Dendritic cell treated with granulocyte-macrophage colony-stimulating factor and Interleukin-4, amounts not matched to agents 40 ng/mL and 50 ng/mL, for 4 days (primary cell): Measurements from ENCODE around the gene ACSL1.

ENCODE experiments used
- H3K27ac Mint-ChIP-seq: one replicate; pipeline ENCODE4 v1.8.0; 2022; ENCODE audit warnings: mild to moderate bottlenecking, mixed read lengths
- H3K27me3 Mint-ChIP-seq: one replicate; pipeline ENCODE4 v1.8.0; 2022; ENCODE audit warnings: mild to moderate bottlenecking, mixed read lengths
- H3K36me3 Mint-ChIP-seq: one replicate; pipeline ENCODE4 v1.8.0; 2022; ENCODE audit warnings: low read depth, mixed read lengths
- H3K4me1 Mint-ChIP-seq: one replicate; pipeline ENCODE4 v1.8.0; 2022; ENCODE audit warnings: low read depth, mixed read lengths
- H3K4me3 Mint-ChIP-seq: one replicate; pipeline ENCODE4 v1.8.0; 2022; ENCODE audit warnings: mild to moderate bottlenecking, moderate library complexity, mixed read lengths
- H3K9me3 Mint-ChIP-seq: one replicate; pipeline ENCODE4 v1.8.0; 2022; ENCODE audit warnings: mixed read lengths
- intact Hi-C: fragments of 100-400 bp; cut with micrococcal nuclease; formaldehyde crosslinking; loops from one replicate; pipeline ENCODE4 v1.15.0; 2022

ACSL1 gene

DNA sequence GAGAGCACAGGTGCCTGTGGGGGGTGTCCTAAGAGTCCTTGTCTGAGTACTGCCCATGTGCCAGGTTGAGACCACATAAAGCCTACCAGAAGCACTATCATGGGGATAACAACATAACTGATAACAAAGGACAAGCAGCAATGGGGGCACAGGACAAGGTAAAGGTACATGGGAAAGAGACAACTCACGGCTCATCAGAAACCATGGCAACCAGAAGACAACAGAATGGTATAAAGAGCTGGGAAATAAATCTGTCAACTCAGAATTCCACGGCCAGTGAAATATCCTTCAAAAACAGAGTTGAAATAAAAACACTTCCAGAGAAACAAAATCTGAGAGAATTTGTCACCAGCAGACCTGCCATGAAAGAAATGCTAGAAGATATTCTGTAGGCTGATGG is 111.9 kb downstream of the ACSL1 start:
- Mint-ChIP-seq H3K36me3 (peaks cover 17% of the 10 kb centered on the region), H3K9me3 (no peaks in the 10 kb centered on the region), H3K27ac (no peak overlapping the region), H3K27me3 (no peaks in the 10 kb centered on the region), H3K4me3 (no peak overlapping the region), H3K4me1 (peaks cover 5% of the 10 kb centered on the region)
- intact Hi-C loops: no loop called here

DNA sequence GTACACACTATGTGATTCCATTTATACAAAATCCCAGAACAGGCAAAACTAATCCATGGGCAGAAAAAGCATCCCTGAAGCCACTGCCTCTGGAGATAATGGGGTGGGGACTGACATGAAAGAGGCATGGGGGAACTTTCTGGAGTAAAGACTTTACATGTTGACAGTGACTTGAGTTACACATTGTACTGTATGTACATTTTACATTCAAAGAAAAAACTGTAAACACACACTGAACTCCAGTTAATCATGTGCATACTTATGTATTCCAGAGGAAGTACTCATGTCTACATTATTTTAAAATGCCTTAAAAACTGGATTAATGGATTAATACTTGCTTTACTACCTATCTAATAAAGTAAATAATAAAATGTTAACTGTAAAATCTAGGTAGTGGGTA is 113.4 kb downstream of the ACSL1 start:
- intact Hi-C loops: no loop called here
- H3K4me3 Mint-ChIP-seq: no peak overlapping the region
- no peaks in the 10 kb centered on the region for H3K9me3 Mint-ChIP-seq
- H3K27me3 Mint-ChIP-seq: no peaks in the 10 kb centered on the region
- H3K27ac Mint-ChIP-seq: no peak overlapping the region
- peaks cover 11% of the 10 kb centered on the region for H3K36me3 Mint-ChIP-seq
- H3K4me1 Mint-ChIP-seq: peaks cover 4% of the 10 kb centered on the region

- Mint-ChIP-seq H3K9me3 (no peaks in the 10 kb centered on the region), H3K27me3 (no peaks in the 10 kb centered on the region), H3K4me3 (no peak overlapping the region), H3K27ac (no peak overlapping the region), H3K4me1 (no peaks in the 10 kb centered on the region), H3K36me3 (peaks cover 5% of the 10 kb centered on the region)
- intact Hi-C loops: no loop called here
Observed at GRCh38 chr4:184706453-184706852, 119.3 kb downstream of the ACSL1 start.

GRCh38 chr4:184705692-184706091 is 120.1 kb downstream of the ACSL1 start:
- H3K9me3 Mint-ChIP-seq: no peaks in the 10 kb centered on the region
- H3K27me3 Mint-ChIP-seq: no peaks in the 10 kb centered on the region
- no peaks in the 10 kb centered on the region for H3K4me1 Mint-ChIP-seq
- H3K4me3 Mint-ChIP-seq: no peak overlapping the region
- H3K36me3 Mint-ChIP-seq: peaks cover 5% of the 10 kb centered on the region
- intact Hi-C loops: no loop called here
- H3K27ac Mint-ChIP-seq: no peak overlapping the region
